Caco-2 (cell line): ENCODE results near the gene HOXA2. TPM values are rescaled to one million over a fixed set of nuclear protein-coding genes. Genes with fewer than 3 reads are reported as not detected.

Experiments used
- BruUV-seq: library from RNA; stranded (reverse); fragments of 400-500 nt; replicated peaks from 2 replicates; lab custom pipeline; 2021; lab: Mats Ljungman, UMichigan
- CTCF ChIA-PET: fragments of 300-600 bp; sonication (Branson Sonifier 250); formaldehyde crosslinking; loops from one replicate; lab custom pipeline; 2022; ENCODE audit warnings: antibody characterized with exemption; lab: Charles Lee
- POLR2A ChIA-PET: fragments of 300-600 bp; sonication (Branson Sonifier 250); formaldehyde crosslinking; loops from one replicate; lab custom pipeline; 2022; ENCODE audit warnings: antibody characterized with exemption; lab: Charles Lee
- DNase-seq, 2 experiments: peaks; one replicate each; pipeline versions ENCODE4 v3.0.0 to v3.0.0-alpha.2; 2020 to 2022
- H3K27me3 ChIP-seq: replicated peaks from 2 replicates; pipeline ENCODE4 v1.6.0; 2011; ENCODE audit warnings: low read length; ENCODE audit not compliant: control insufficient read depth, insufficient read depth
- H3K36me3 ChIP-seq: 2 replicates; pipeline ENCODE4 v1.5.1; 2011; ENCODE audit warnings: low read length; ENCODE audit not compliant: control insufficient read depth, insufficient read depth
- H3K4me1 ChIP-seq: fragments of 250-450 bp; sonication (Bioruptor Pico); 2 replicates; pipeline ENCODE4 v1.5.1; 2020; ENCODE audit warnings: mild to moderate bottlenecking
- H3K4me3 ChIP-seq: 2 replicates; pipeline ENCODE4 v1.5.1; 2011; ENCODE audit warnings: low read depth, mild to moderate bottlenecking, control low read depth, low read length
- H3K9me3 ChIP-seq: fragments of 250-450 bp; sonication (Bioruptor Pico); 2 replicates; pipeline ENCODE4 v1.5.1; 2020; ENCODE audit warnings: mild to moderate bottlenecking, moderate library complexity
- H3K27ac Mint-ChIP-seq: one replicate; pipeline ENCODE4 v1.8.0; 2022; ENCODE audit warnings: mixed read lengths; ENCODE audit not compliant: unreplicated experiment
- H3K27me3 Mint-ChIP-seq: one replicate; pipeline ENCODE4 v1.8.0; 2022; ENCODE audit warnings: mixed read lengths; ENCODE audit not compliant: insufficient read depth, unreplicated experiment
- H3K36me3 Mint-ChIP-seq: one replicate; pipeline ENCODE4 v1.8.0; 2022; ENCODE audit warnings: mild to moderate bottlenecking, mixed read lengths; ENCODE audit not compliant: insufficient read depth, unreplicated experiment
- H3K4me1 Mint-ChIP-seq: one replicate; pipeline ENCODE4 v1.8.0; 2022; ENCODE audit warnings: low read depth, mixed read lengths; ENCODE audit not compliant: unreplicated experiment
- H3K4me3 Mint-ChIP-seq: one replicate; pipeline ENCODE4 v1.8.0; 2022; ENCODE audit warnings: mild to moderate bottlenecking, moderate library complexity, mixed read lengths; ENCODE audit not compliant: unreplicated experiment
- H3K9me3 Mint-ChIP-seq: one replicate; pipeline ENCODE4 v1.8.0; 2022; ENCODE audit warnings: mixed read lengths; ENCODE audit not compliant: unreplicated experiment
- CTCF ChIP-seq, 2 experiments: fragments of 200-600 bp in 1 of 2; IDR thresholded peaks; 1 replicate in 1 of 2; 2 replicates in 1 of 2; pipeline versions ENCODE4 v1.5.1 to v1.8.0; 2011 to 2022; ENCODE audit warnings: antibody characterized with exemption in 1 of 2, control low read depth in 1 of 2, inconsistent platforms in 1 of 2, low read depth in 1 of 2, low read length in 1 of 2, mild to moderate bottlenecking in 1 of 2, moderate library complexity in 1 of 2; ENCODE audit not compliant: insufficient read depth in 1 of 2, severe bottlenecking in 1 of 2, unreplicated experiment in 1 of 2
- intact Hi-C: fragments of 100-400 bp; cut with micrococcal nuclease; formaldehyde crosslinking; loops from one replicate; pipeline ENCODE4 v1.10.0; 2022; ENCODE audit not compliant: unreplicated experiment
- total RNA-seq: library from RNA; stranded (reverse); gene quantifications from 2 replicates; pipeline ENCODE4 v1.2.3, GENCODE V29; 2022

Gene HOXA2
- total RNA-seq, 1 experiment from 2014 or later, result 1.5 TPM

- Mint-ChIP-seq H3K27me3 (no peaks in the 10 kb centered on the region), H3K9me3 (no peaks in the 10 kb centered on the region), H3K4me1 (peaks cover 20% of the 10 kb centered on the region), H3K27ac (peak overlapping the region; percentile 87), H3K36me3 (peaks cover 35% of the 10 kb centered on the region), H3K4me3 (peak overlapping the region; percentile 85)
- ChIA-PET POLR2A (interaction anchor here (0.5 to 1.4 kb wide), 6 partner anchors 9 to 247 kb away, joined by 3 to 8 read pairs (median 6); partner anchors contain the start of genes HOXA4 and SKAP2), CTCF (interaction anchor here (0.8 to 1.5 kb wide), 7 partner anchors 11 to 162 kb away, joined by 3 to 9 read pairs (median 4); partner anchors contain the start of gene HOXA4)
- intact Hi-C loops, result no loop called here
- peaks cover 30% of the 10 kb centered on the region for H3K4me1 ChIP-seq
- H3K9me3 ChIP-seq, result no peaks in the 10 kb centered on the region
- H3K4me3 ChIP-seq, result peak overlapping the region; percentile 41
- DNase-seq, result peak in 1 of 2 experiments; percentile 30
- no peaks in the 10 kb centered on the region for H3K27me3 ChIP-seq
- no TSS peak for BruUV-seq
- TF ChIP-seq CTCF (IDR thresholded peaks at IDR 0.05; ENCODE audit: insufficient read depth in 1 of 2, low read depth in 1 of 2, low read length in 1 of 2, severe bottlenecking in 1 of 2, unreplicated experiment in 1 of 2), result peak in 1 of 2 experiments; percentile 10
- no peaks in the 10 kb centered on the region; the same call in 1 of the 2 replicates for H3K36me3 ChIP-seq
Observed at GRCh38 chr7:27111042-27111750, 8.7 kb upstream of the HOXA2 start.

GRCh38 chr7:27110186-27111031, 7.9 kb upstream of the HOXA2 start:
- H3K4me3 ChIP-seq, result peak overlapping the region; percentile 41
- H3K27ac Mint-ChIP-seq, result peak overlapping the region; percentile 87

More at GRCh38 chr7:27110186-27111031, 7.9 kb upstream of the HOXA2 start:
- peaks cover 16% of the 10 kb centered on the region for H3K4me1 Mint-ChIP-seq
- peak overlapping the region; percentile 85 for H3K4me3 Mint-ChIP-seq
- ChIA-PET POLR2A (interaction anchor here (0.5 to 1.4 kb wide), 6 partner anchors 10 to 246 kb away, joined by 3 to 8 read pairs (median 6); partner anchors contain the start of genes HOXA4 and SKAP2), CTCF (interaction anchor here (0.8 to 1.5 kb wide), 7 partner anchors 12 to 161 kb away, joined by 3 to 9 read pairs (median 4); partner anchors contain the start of gene HOXA4)
- BruUV-seq, result no TSS peak
- no peaks in the 10 kb centered on the region; the same call in 1 of the 2 replicates for H3K36me3 ChIP-seq
- TF ChIP-seq CTCF (IDR thresholded peaks at IDR 0.05; ENCODE audit: insufficient read depth in 1 of 2, low read depth in 1 of 2, low read length in 1 of 2, severe bottlenecking in 1 of 2, unreplicated experiment in 1 of 2), result no peak
- H3K27me3 ChIP-seq, result no peaks in the 10 kb centered on the region
- intact Hi-C loops, result loop anchor here (1.0 kb wide), 2 partner anchors 12 to 14 kb away; no protein-coding TSS in a partner anchor
- H3K36me3 Mint-ChIP-seq, result peaks cover 32% of the 10 kb centered on the region
- no peaks in the 10 kb centered on the region for H3K27me3 Mint-ChIP-seq
- H3K9me3 ChIP-seq, result no peaks in the 10 kb centered on the region
- peaks cover 30% of the 10 kb centered on the region for H3K4me1 ChIP-seq
- DNase-seq, result peak; percentile 90 to 93
- no peaks in the 10 kb centered on the region for H3K9me3 Mint-ChIP-seq
